Adrenal gland (tissue), 12 donors: ENCODE data around the gene GP5. TPM values are rescaled to one million over a fixed set of nuclear protein-coding genes. Genes with fewer than 3 reads are reported as not detected.

ENCODE experiments used
- DNase-seq, 7 donors: peaks; one replicate each; pipeline ENCODE4 v3.0.0-alpha.2; 2019 to 2020
- H3K27ac ChIP-seq, 5 donors: fragments of 200-600 bp; sonication (generic) in 4 of 5; 1 replicate in 3 of 5; 2 replicates in 2 of 5; pipeline versions ENCODE4 v1.5.1 to v1.8.0; 2016 to 2020; ENCODE audit warnings: mild to moderate bottlenecking in 1 of 5
- H3K27me3 ChIP-seq: fragments of 200-600 bp; 2 replicates; pipeline ENCODE4 v1.8.0; 2021
- H3K36me3 ChIP-seq, 2 donors: fragments of 200-600 bp; replicated peaks in 1 of 2; 1 replicate in 1 of 2; 2 replicates in 1 of 2; pipeline versions ENCODE4 v1.5.1 to v1.8.0; 2018 to 2022
- H3K4me1 ChIP-seq, 2 donors: fragments of 200-600 bp; replicated peaks in 1 of 2; 1 replicate in 1 of 2; 2 replicates in 1 of 2; pipeline versions ENCODE4 v1.5.1 to v1.8.0; 2018 to 2021
- H3K4me3 ChIP-seq, 4 donors: fragments of 200-600 bp; sonication (generic) in 3 of 4; one replicate each; pipeline ENCODE4 v1.5.1; 2016 to 2018
- H3K9me3 ChIP-seq, 3 donors: fragments of 200-600 bp; sonication (generic) in 1 of 3; replicated peaks in 1 of 3; 1 replicate in 2 of 3; 2 replicates in 1 of 3; pipeline versions ENCODE4 v1.5.1 to v1.8.0; 2016 to 2021
- CTCF ChIP-seq, 6 experiments: fragments of 450-650 bp in 4 of 6; fragments of 200-600 bp in 2 of 6; sonication (generic) in 1 of 6; IDR thresholded peaks; 1 replicate in 5 of 6; 2 replicates in 1 of 6; pipeline versions ENCODE4 v1.5.1 to v1.8.0; 2016 to 2021; ENCODE audit warnings: antibody characterized with exemption in 6 of 6, mild to moderate bottlenecking in 2 of 6, moderate library complexity in 1 of 6
- POLR2A ChIP-seq, 2 donors: fragments of 450-650 bp; IDR thresholded peaks; one replicate each; pipeline ENCODE4 v1.6.1; 2017; ENCODE audit warnings: antibody characterized with exemption in 2 of 2, mild to moderate bottlenecking in 2 of 2, moderate library complexity in 1 of 2
- WGBS, 4 donors: extraction: QIAGEN DNeasy Blood & Tissue Kit in 2 of 4; methylation state at CpG; one replicate each; pipeline versions ENCODE4 v1.1.5 to v1.1.7; 2013 to 2017; 5-methylcytosine and 5-hydroxymethylcytosine counted together
- intact Hi-C, 2 donors: fragments of 100-400 bp; cut with DNase I; formaldehyde crosslinking; loops; one replicate each; pipeline versions ENCODE4 v1.14.1 to v1.15.0; 2022 to 2023
- polyA plus RNA-seq, 3 donors: library from polyadenylated mRNA; stranded (reverse); fragments of 200-250 nt in 2 of 3; fragments of 350-450 nt in 1 of 3; fragmentation: Illumina TruSeq in 1 of 3; extraction: RNeasy Lipid Tissue Mini Kit (QIAGEN cat#74804) in 1 of 3; gene quantifications; one replicate each; pipeline ENCODE4 v1.2.3, GENCODE V29; 2013 to 2014
- total RNA-seq, 9 donors: library from RNA; depleted of rRNA in 4 of 9; stranded (reverse); fragments of >200 nt in 4 of 9; fragments of 120-200 nt in 1 of 9; fragmentation: NEBNext Ultra II Directional in 1 of 9; extraction: Animal tissue kit (Norgen Biotek cat#: 25700) in 1 of 9; gene quantifications; one replicate each; pipeline versions ENCODE4 v1.1.0 to v1.2.4, GENCODE V29; 2013 to 2023
- donor health status: healthy with polysubstance abuse.
- donor health status: Bipolar disorder and iron deficiency.
- donor health status: DM: yes; HTN: yes; CAD: no.
- donor health status: DM: no; HTN: no; CAD: no.
- donor health status: DM: no; HTN: no; CAD: no.
- donor health status: DM: yes; HTN: yes; CAD: no.

GP5 gene
- total and polyA plus RNA-seq, 12 donors: 0.08 to 0.28 (median 0.11) TPM; not detected in 9

DNA sequence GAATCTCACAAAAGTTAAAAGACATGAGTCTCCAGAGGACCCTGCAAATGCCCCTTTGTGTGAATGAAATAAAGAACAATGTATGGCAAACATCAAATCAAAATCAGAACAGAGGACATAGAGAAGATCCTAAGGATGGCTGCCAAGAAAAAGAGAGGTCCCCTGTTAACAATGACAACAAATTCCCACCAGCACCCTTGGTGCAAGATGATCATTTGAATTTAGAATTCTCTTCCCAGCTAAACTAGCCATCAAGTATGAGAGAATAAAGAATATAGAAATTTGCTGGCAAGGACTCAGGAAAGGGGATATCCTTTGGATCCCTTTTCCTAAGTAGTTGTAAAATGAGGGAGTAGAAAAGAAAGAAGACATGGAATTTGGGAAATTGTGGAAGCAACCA is 8.2 kb downstream of the GP5 start:
- H3K4me1 ChIP-seq: no peaks in the 10 kb centered on the region
- H3K27me3 ChIP-seq: peaks cover 4% of the 10 kb centered on the region
- no peaks in the 10 kb centered on the region for H3K9me3 ChIP-seq
- TF ChIP-seq POLR2A (IDR thresholded peaks at IDR 0.05): no peak
- TF ChIP-seq CTCF (IDR thresholded peaks at IDR 0.05): no peak
- DNase-seq: no peak
- H3K36me3 ChIP-seq: no peaks in the 10 kb centered on the region
- intact Hi-C loops: no loop called here
- no peak overlapping the region for H3K4me3 ChIP-seq
- no peak overlapping the region for H3K27ac ChIP-seq

GRCh38 chr3:194389269-194389668 is 9.8 kb downstream of the GP5 start:
- TF ChIP-seq CTCF (IDR thresholded peaks at IDR 0.05) (no peak), POLR2A (IDR thresholded peaks at IDR 0.05) (no peak)

DNA sequence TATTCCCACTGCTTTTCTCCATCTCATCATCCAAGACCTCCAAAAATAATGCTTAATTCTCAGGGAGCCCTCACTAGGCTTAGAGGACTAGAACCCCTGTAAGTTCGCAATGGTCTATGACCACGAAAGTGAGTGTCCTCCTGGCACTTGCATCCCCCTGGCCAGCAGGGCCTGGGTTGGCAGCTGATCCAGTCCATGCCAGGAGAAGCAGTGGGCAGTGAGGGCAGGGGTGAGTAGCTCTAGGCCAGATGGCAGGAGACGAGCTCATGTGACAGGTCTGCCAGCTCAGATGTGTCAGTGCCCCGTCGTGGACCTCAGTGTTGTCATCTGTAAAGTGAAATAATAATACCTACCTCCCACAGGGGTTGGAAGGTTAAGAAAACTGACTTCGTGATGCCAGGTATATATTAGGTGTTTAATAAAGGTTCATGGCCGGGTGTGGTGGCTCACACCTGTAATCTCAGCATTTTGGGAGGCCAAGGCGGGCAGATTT is 11.1 kb downstream of the GP5 start:
- Histone ChIP-seq H3K4me3 (no peak overlapping the region), H3K9me3 (no peaks in the 10 kb centered on the region), H3K36me3 (no peaks in the 10 kb centered on the region), H3K4me1 (no peaks in the 10 kb centered on the region), H3K27me3 (peaks cover 4% of the 10 kb centered on the region), H3K27ac (no peak overlapping the region)
- peak in 1 of 7 donors; percentile 4 for DNase-seq
- WGBS, 4 donors: 88 to 97% (median 91%) methylated on average over 7 to 8 of the region's 8 CpGs
- intact Hi-C loops: no loop called here
- no peak for TF ChIP-seq POLR2A (IDR thresholded peaks at IDR 0.05)
- TF ChIP-seq CTCF (IDR thresholded peaks at IDR 0.05): no peak

More at GRCh38 chr3:194389269-194389668, 9.8 kb downstream of the GP5 start:
- 89 to 93% (median 91%) methylated on average over 8 of the region's 8 CpGs for WGBS, 4 donors
- Histone ChIP-seq H3K4me3 (no peak overlapping the region), H3K36me3 (no peaks in the 10 kb centered on the region), H3K9me3 (no peaks in the 10 kb centered on the region), H3K4me1 (no peaks in the 10 kb centered on the region), H3K27ac (no peak overlapping the region), H3K27me3 (peaks cover 4% of the 10 kb centered on the region)
- peak in 1 of 7 donors; percentile 3 for DNase-seq
- intact Hi-C loops: no loop called here

DNA sequence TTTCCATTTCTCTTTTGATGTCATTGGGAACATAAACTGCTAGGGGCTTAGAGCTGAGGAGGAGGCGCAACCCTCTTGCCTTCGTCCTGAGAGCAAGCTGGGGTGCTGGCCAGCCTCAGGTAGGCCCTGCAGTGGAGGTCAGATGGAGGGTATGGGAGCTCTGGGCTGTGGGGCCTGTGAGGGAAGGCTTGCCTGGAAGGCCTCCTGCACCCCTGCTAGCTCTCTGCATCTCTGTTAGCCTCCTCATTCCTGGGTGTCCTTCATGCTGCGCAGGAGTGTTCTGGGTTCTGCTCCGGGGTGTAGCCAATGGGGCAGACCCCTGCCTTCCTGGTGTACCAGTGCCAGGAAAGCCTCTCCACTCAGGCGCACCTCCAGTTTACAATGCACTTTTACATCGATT is 11.8 kb downstream of the GP5 start:
- TF ChIP-seq POLR2A (IDR thresholded peaks at IDR 0.05) (no peak), CTCF (IDR thresholded peaks at IDR 0.05) (no peak)
- Histone ChIP-seq H3K27ac (no peak overlapping the region), H3K27me3 (peaks cover 4% of the 10 kb centered on the region), H3K9me3 (no peaks in the 10 kb centered on the region), H3K4me3 (no peak overlapping the region), H3K4me1 (no peaks in the 10 kb centered on the region), H3K36me3 (no peaks in the 10 kb centered on the region)
- intact Hi-C loops: no loop called here
- WGBS, 4 donors: 89 to 95% (median 92%) methylated on average over 5 to 6 of the region's 6 CpGs
- peak in 2 of 7 donors; percentile 4 to 5 for DNase-seq
